Tibial nerve (tissue), 4 donors: Measurements from ENCODE around the gene HIP1R. TPM values are rescaled to one million over a fixed set of nuclear protein-coding genes. Genes with fewer than 3 reads are reported as not detected.

ENCODE experiments used
- DNase-seq, 2 donors: peaks; one replicate each; pipeline ENCODE4 v3.0.0-alpha.2; 2019; ENCODE audit warnings: low spot score in 2 of 2
- H3K27ac ChIP-seq, 4 donors: fragments of 200-600 bp; sonication (generic) in 3 of 4; one replicate each; pipeline ENCODE4 v1.5.1; 2017 to 2019; ENCODE audit warnings: mild to moderate bottlenecking in 1 of 4
- H3K27me3 ChIP-seq, 2 donors: fragments of 200-600 bp; sonication (generic) in 1 of 2; one replicate each; pipeline versions ENCODE4 v1.5.1 to v1.6.0; 2017 to 2019
- H3K36me3 ChIP-seq, 3 donors: fragments of 200-600 bp; sonication (generic); one replicate each; pipeline ENCODE4 v1.5.1; 2018 to 2019
- H3K4me1 ChIP-seq, 4 donors: fragments of 200-600 bp; sonication (generic) in 3 of 4; one replicate each; pipeline ENCODE4 v1.5.1; 2017 to 2019
- H3K4me3 ChIP-seq, 4 donors: fragments of 200-600 bp; sonication (generic) in 3 of 4; one replicate each; pipeline ENCODE4 v1.5.1; 2017 to 2019; ENCODE audit warnings: mild to moderate bottlenecking in 1 of 4, moderate library complexity in 1 of 4
- H3K9me3 ChIP-seq, 4 donors: fragments of 200-600 bp; sonication (generic) in 3 of 4; one replicate each; pipeline ENCODE4 v1.5.1; 2017 to 2019
- EP300 ChIP-seq, 2 donors: sonication (generic); formaldehyde crosslinking; IDR thresholded peaks; one replicate each; pipeline ENCODE4 v1.6.1; 2017; ENCODE audit warnings: antibody characterized with exemption in 2 of 2, mild to moderate bottlenecking in 1 of 2
- POLR2A ChIP-seq, 2 donors: fragments of 450-650 bp; IDR thresholded peaks; one replicate each; pipeline ENCODE4 v1.6.1; 2017; ENCODE audit warnings: antibody characterized with exemption in 2 of 2, mild to moderate bottlenecking in 2 of 2, moderate library complexity in 2 of 2
- WGBS, 2 donors: methylation state at CpG; one replicate each; pipeline ENCODE4 v1.1.5; 2018; 5-methylcytosine and 5-hydroxymethylcytosine counted together
- total RNA-seq, 4 donors: library from RNA; depleted of rRNA; stranded (reverse); fragments of >200 nt; gene quantifications; one replicate each; pipeline ENCODE4 v1.1.0, GENCODE V29; 2016
- TF ChIP-seq, protein P1 (sequence below), 5 experiments: fragments of 200-600 bp in 3 of 5; fragments of 450-650 bp in 2 of 5; sonication (generic) in 3 of 5; IDR thresholded peaks; one replicate each; pipeline ENCODE4 v1.5.1; 2016 to 2019; ENCODE audit warnings: antibody characterized with exemption in 5 of 5, mild to moderate bottlenecking in 3 of 5, moderate library complexity in 2 of 5

HIP1R gene
- total RNA-seq, 4 donors from 2014 or later = 10.3 to 22.5 (median 16.9) TPM

DNA sequence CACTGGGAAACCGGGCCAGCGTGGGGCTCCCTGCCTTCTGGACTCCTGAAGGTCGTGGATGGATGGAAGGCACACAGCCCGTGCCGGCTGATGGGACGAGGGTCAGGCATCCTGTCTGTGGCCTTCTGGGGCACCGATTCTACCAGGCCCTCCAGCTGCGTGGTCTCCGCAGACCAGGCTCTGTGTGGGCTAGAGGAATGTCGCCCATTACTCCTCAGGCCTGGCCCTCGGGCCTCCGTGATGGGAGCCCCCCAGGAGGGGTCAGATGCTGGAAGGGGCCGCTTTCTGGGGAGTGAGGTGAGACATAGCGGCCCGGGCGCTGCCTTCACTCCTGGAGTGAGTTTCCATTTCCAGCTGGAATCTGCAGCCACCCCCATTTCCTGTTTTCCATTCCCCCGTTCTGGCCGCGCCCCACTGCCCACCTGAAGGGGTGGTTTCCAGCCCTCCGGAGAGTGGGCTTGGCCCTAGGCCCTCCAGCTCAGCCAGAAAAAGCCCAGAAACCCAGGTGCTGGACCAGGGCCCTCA, 26.9 kb downstream of the HIP1R start:
- peak overlapping the region; percentile 6 to 80 (median 68) for H3K27ac ChIP-seq
- H3K27me3 ChIP-seq = no peaks in the 10 kb centered on the region
- H3K36me3 ChIP-seq = peaks cover 0 to 44% (median 0%) of the 10 kb centered on the region in 3 donors
- peaks cover 0 to 61% (median 35%) of the 10 kb centered on the region in 4 donors for H3K4me1 ChIP-seq
- no peak overlapping the region for H3K4me3 ChIP-seq
- no peaks in the 10 kb centered on the region for H3K9me3 ChIP-seq
- 28 to 33% methylated on average over 19 to 20 of the region's 20 CpGs for WGBS, 2 donors
- TF ChIP-seq EP300 (IDR thresholded peaks at IDR 0.05) = no peak
- TF ChIP-seq, protein P1, sequence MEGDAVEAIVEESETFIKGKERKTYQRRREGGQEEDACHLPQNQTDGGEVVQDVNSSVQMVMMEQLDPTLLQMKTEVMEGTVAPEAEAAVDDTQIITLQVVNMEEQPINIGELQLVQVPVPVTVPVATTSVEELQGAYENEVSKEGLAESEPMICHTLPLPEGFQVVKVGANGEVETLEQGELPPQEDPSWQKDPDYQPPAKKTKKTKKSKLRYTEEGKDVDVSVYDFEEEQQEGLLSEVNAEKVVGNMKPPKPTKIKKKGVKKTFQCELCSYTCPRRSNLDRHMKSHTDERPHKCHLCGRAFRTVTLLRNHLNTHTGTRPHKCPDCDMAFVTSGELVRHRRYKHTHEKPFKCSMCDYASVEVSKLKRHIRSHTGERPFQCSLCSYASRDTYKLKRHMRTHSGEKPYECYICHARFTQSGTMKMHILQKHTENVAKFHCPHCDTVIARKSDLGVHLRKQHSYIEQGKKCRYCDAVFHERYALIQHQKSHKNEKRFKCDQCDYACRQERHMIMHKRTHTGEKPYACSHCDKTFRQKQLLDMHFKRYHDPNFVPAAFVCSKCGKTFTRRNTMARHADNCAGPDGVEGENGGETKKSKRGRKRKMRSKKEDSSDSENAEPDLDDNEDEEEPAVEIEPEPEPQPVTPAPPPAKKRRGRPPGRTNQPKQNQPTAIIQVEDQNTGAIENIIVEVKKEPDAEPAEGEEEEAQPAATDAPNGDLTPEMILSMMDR (IDR thresholded peaks at IDR 0.05) = no peak
- no peak for TF ChIP-seq POLR2A (IDR thresholded peaks at IDR 0.05)
- DNase-seq = no peak

DNA sequence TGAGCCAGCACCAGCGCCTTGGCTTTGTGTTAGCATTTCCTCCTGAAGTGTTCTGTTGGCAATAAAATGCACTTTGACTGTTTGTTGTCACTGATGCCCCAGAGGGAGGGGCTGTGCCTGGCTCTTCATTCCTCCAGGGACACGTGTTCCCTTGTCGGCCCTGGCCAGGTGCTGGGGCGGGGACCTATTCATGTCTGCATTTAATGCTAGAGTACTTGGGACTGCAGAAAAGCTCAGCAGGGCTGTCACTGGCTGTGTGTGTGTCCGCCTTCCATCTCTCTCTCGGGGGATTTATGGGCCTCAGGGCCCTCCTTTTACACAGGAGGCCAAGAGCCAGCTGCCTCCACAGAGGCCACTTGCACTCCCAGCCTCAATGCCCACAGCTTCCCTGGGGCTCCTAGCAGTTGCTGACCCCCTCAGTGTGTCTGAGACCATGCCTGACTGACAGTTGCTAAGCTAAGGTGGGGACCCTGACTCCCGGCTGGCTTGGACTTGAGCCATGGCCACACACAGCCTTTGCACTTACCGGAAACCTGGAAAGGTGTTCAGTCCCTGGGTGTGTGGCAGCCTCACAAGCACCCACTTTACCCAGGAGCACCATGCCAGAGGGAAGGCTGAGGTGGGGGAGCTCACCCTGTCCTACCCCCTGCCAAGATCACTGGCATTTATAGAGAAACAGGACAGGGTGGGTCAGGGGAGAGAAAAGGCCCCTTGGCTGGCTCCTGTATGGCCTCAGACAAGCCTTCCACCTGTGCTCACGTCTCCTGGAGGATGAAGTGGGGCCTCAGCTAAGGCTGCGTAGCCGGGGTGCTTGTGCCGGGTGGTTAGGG, 27.8 kb downstream of the HIP1R start:
- Histone ChIP-seq H3K4me3 (no peak overlapping the region), H3K4me1 (peaks cover 0 to 69% (median 35%) of the 10 kb centered on the region in 4 donors), H3K27me3 (no peaks in the 10 kb centered on the region), H3K27ac (peak overlapping the region in 3 of 4 donors; percentile 56 to 61 (median 60)), H3K36me3 (peaks cover 0 to 52% (median 6%) of the 10 kb centered on the region in 3 donors), H3K9me3 (no peaks in the 10 kb centered on the region)
- no peak for DNase-seq
- TF ChIP-seq POLR2A (IDR thresholded peaks at IDR 0.05) (no peak), EP300 (IDR thresholded peaks at IDR 0.05) (no peak)
- TF ChIP-seq, protein P1 (IDR thresholded peaks at IDR 0.05) = no peak
- WGBS, 2 donors = 54 to 65% methylated on average over 8 to 12 of the region's 12 CpGs

DNA sequence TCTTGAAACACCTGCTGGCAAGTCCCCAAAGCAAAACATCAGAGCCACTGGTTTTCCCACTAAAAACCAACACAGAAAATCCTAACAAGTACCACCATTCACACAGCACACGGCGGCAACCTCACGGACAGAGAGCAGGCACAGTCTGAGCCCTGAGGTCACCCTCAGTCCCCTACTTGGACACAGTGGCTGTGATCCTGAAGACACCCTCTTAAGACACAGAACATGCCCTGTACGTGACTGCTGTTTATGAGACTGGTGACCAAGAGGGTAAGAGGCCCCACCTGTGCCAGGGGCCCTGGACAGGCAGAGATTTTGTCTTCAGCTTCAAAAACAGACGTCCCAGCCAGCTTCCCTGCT, 29.6 kb downstream of the HIP1R start:
- Histone ChIP-seq H3K36me3 (peaks cover 0 to 56% (median 14%) of the 10 kb centered on the region in 3 donors), H3K4me3 (no peak overlapping the region), H3K27me3 (no peaks in the 10 kb centered on the region), H3K27ac (peak overlapping the region in 3 of 4 donors; percentile 8 to 64 (median 50)), H3K4me1 (peaks cover 0 to 81% (median 34%) of the 10 kb centered on the region in 4 donors), H3K9me3 (no peaks in the 10 kb centered on the region)
- WGBS, 2 donors = 63 to 76% methylated on average over 5 of the region's 5 CpGs
- TF ChIP-seq EP300 (IDR thresholded peaks at IDR 0.05) (no peak), POLR2A (IDR thresholded peaks at IDR 0.05) (no peak)
- TF ChIP-seq, protein P1 (IDR thresholded peaks at IDR 0.05) = no peak
- no peak for DNase-seq

DNA sequence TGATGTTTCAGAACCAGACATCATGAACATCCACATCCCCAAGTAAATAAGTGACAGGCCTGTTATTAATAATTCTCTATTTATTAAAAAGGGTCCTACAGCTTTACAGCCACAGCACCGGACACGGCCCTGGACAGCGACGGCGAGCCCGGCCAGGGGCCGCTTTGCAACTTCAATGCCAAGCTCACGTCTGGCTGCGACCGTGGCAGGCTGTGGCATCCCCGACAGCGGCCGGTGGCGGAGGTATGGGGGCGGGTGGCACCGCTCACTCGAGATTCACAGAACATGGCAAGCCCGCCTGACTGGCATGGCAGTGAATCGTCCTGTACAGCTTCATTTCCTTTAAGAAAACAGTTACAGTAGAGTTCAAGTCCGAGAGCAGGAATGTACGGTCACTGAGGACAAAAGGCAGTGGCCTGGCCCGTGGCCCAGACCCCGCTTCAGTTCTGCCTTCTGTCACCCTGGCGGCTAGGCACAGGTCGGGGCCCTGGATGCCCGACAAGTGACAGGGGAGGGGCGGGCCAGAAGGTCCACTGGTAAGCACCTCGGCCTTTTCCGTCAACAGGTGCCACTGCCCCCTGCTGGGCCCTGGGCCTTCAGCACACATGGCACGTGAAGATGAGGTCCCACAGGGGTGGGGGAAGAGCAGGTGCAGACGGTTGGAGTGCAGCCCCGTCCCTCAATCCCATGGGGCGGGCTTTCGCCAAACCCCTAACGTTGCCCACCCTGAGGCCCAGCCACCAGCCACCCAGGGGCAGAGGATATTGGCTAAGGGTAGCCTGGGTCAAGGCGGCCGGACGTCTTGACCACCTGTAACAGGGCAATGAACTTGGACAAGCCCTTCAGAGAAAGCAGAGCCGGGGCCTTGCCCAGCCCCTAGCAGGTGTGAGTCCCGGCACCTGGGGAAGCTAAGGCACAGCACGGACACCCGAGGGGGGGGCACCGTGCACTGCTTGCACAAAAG, 30.3 kb downstream of the HIP1R start:
- no peaks in the 10 kb centered on the region for H3K27me3 ChIP-seq
- no peaks in the 10 kb centered on the region for H3K9me3 ChIP-seq
- WGBS, 2 donors = 55 to 59% methylated on average over 33 to 43 of the region's 43 CpGs
- no peak overlapping the region for H3K4me3 ChIP-seq
- peak overlapping the region in 3 of 4 donors; percentile 8 to 64 (median 50) for H3K27ac ChIP-seq
- TF ChIP-seq EP300 (IDR thresholded peaks at IDR 0.05) (peak in 1 of 2 donors; percentile 3), POLR2A (IDR thresholded peaks at IDR 0.05) (no peak)
- TF ChIP-seq, protein P1 (IDR thresholded peaks at IDR 0.05) = peak in 3 of 5 experiments; percentile 10 to 28 (median 24)
- H3K4me1 ChIP-seq = peaks cover 0 to 81% (median 35%) of the 10 kb centered on the region in 4 donors
- no peak for DNase-seq
- H3K36me3 ChIP-seq = peaks cover 0 to 62% (median 14%) of the 10 kb centered on the region in 3 donors
